Stomach (tissue), 9 donors: ENCODE results near the gene PRKG1. TPM values are rescaled to one million over a fixed set of nuclear protein-coding genes. Genes with fewer than 3 reads are reported as not detected.
A peak's percentile ranks its signal among the peaks of the same experiment; 100 is the strongest.

Experiments used
- DNase-seq, 2 donors: peaks; one replicate each; pipeline versions ENCODE4 v3.0.0 to v3.0.0-alpha.2; 2013 to 2019
- H3K27ac ChIP-seq, 5 donors: fragments of 200-600 bp in 4 of 5; sonication (generic) in 4 of 5; one replicate each; pipeline ENCODE4 v1.5.1; 2013 to 2019; ENCODE audit warnings: mild to moderate bottlenecking in 1 of 5, moderate library complexity in 1 of 5
- H3K27me3 ChIP-seq, 3 donors: fragments of 200-600 bp; sonication (generic); one replicate each; pipeline ENCODE4 v1.5.1; 2017 to 2019; ENCODE audit warnings: mixed run types in 1 of 3
- H3K36me3 ChIP-seq, 4 donors: fragments of 200-600 bp; sonication (generic); 1 replicate in 3 of 4; 2 replicates in 1 of 4; pipeline ENCODE4 v1.5.1; 2016 to 2019
- H3K4me1 ChIP-seq, 4 donors: fragments of 200-600 bp; sonication (generic); one replicate each; pipeline ENCODE4 v1.5.1; 2016 to 2019
- H3K4me3 ChIP-seq, 4 donors: fragments of 200-600 bp; sonication (generic) in 3 of 4; one replicate each; pipeline ENCODE4 v1.5.1; 2016 to 2019; ENCODE audit warnings: mild to moderate bottlenecking in 1 of 4
- H3K9me3 ChIP-seq, 4 donors: fragments of 200-600 bp; sonication (generic); one replicate each; pipeline ENCODE4 v1.5.1; 2016 to 2019
- CTCF ChIP-seq, 7 experiments: fragments of 450-650 bp in 4 of 7; fragments of 200-600 bp in 3 of 7; sonication (generic) in 3 of 7; IDR thresholded peaks; one replicate each; pipeline ENCODE4 v1.5.1; 2016 to 2019; ENCODE audit warnings: antibody characterized with exemption in 7 of 7, control low read depth in 2 of 7, mild to moderate bottlenecking in 1 of 7
- EP300 ChIP-seq: sonication (generic); formaldehyde crosslinking; IDR thresholded peaks from one replicate; pipeline ENCODE4 v1.6.1; 2017; ENCODE audit warnings: antibody characterized with exemption
- POLR2A ChIP-seq, 4 donors: fragments of 450-650 bp; IDR thresholded peaks; one replicate each; pipeline ENCODE4 v1.6.1; 2016; ENCODE audit warnings: antibody characterized with exemption in 4 of 4, control low read depth in 2 of 4, mild to moderate bottlenecking in 1 of 4, moderate library complexity in 1 of 4
- POLR2AphosphoS5 ChIP-seq, 3 donors: sonication (generic); formaldehyde crosslinking; IDR thresholded peaks; one replicate each; pipeline ENCODE4 v1.6.1; 2016; ENCODE audit warnings: antibody characterized with exemption in 3 of 3
- WGBS, 5 donors: extraction: QIAGEN DNeasy Blood & Tissue Kit in 3 of 5; methylation state at CpG; one replicate each; pipeline versions ENCODE4 v1.1.5 to v1.1.7; 2013 to 2018; 5-methylcytosine and 5-hydroxymethylcytosine counted together
- intact Hi-C: fragments of 100-400 bp; cut with DNase I; formaldehyde crosslinking; loops from one replicate; pipeline ENCODE4 v1.15.1; 2023; ENCODE audit warnings: low total_unique reads
- polyA plus RNA-seq, 3 donors: library from polyadenylated mRNA; stranded (reverse); fragments of 200-250 nt; gene quantifications; one replicate each; pipeline ENCODE4 v1.2.3, GENCODE V29; 2013
- total RNA-seq, 5 donors: library from RNA; depleted of rRNA; stranded (reverse); fragments of >200 nt; gene quantifications; one replicate each; pipeline versions ENCODE4 v1.1.0 to v1.2.3, GENCODE V29; 2014 to 2016
- donor health status: healthy with polysubstance abuse.
- donor health status: Bipolar disorder and iron deficiency.
- donor health status: healthy.

Gene PRKG1
- total and polyA plus RNA-seq, 8 donors = 1.5 to 89.2 (median 14.3) TPM

DNA sequence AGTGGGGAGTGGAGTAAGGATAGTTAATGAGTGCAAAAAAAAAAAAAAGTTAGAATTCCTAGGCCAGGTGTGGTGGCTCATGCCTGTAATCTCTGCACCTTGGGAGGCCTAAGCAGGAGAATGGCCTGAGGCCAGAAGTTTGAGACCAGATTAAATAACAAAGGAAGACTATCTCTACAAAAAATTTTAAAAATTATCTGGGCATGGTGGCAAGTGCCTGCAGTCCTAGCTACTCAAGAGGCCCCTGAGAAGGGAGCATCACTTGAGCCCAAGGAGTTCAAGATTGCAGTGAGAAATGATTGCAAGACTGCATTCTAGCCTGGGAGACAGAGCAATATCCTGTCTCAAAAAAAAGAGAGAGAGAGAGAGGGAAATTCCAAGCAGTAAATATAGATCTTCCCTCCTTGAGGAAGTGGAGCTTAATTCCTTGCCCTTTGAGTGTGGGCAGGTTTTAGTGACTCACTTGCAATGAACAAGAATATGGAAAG is 644.6 kb downstream of the PRKG1 start:
- intact Hi-C loops = no loop called here
- peaks cover 0 to 12% (median 3%) of the 10 kb centered on the region in 4 donors for H3K4me1 ChIP-seq

GRCh38 chr10:51724038-51724437 is 649.8 kb downstream of the PRKG1 start:
- Histone ChIP-seq H3K36me3 (no peaks in the 10 kb centered on the region), H3K9me3 (no peaks in the 10 kb centered on the region), H3K4me3 (no peak overlapping the region), H3K27ac (no peak overlapping the region), H3K4me1 (peaks cover 0 to 11% (median 0%) of the 10 kb centered on the region in 4 donors), H3K27me3 (no peaks in the 10 kb centered on the region)
- TF ChIP-seq POLR2A (IDR thresholded peaks at IDR 0.05) (no peak), CTCF (IDR thresholded peaks at IDR 0.05) (no peak), POLR2AphosphoS5 (IDR thresholded peaks at IDR 0.05) (no peak), EP300 (no peak)
- DNase-seq = no peak
- 25 to 54% (median 42%) methylated on average over 1 of the region's 1 CpG for WGBS, 5 donors
- intact Hi-C loops = no loop called here

More for the DNA sequence above, 644.6 kb downstream of the PRKG1 start:
- Histone ChIP-seq H3K36me3 (no peaks in the 10 kb centered on the region), H3K27me3 (no peaks in the 10 kb centered on the region), H3K9me3 (no peaks in the 10 kb centered on the region), H3K4me3 (no peak overlapping the region), H3K27ac (peak overlapping the region in 2 of 5 donors; percentile 45 to 62)
- peak in 1 of 3 donors; percentile 15 for TF ChIP-seq POLR2AphosphoS5 (IDR thresholded peaks at IDR 0.05)
- TF ChIP-seq CTCF (IDR thresholded peaks at IDR 0.05) = no peak
- DNase-seq = peak in 1 of 2 donors; percentile 12

GRCh38 chr10:51729822-51730555 is 655.7 kb downstream of the PRKG1 start:
- Histone ChIP-seq H3K4me3 (no peak overlapping the region), H3K9me3 (no peaks in the 10 kb centered on the region), H3K36me3 (no peaks in the 10 kb centered on the region), H3K27me3 (no peaks in the 10 kb centered on the region), H3K4me1 (peaks cover 0 to 16% (median 2%) of the 10 kb centered on the region in 4 donors), H3K27ac (no peak overlapping the region)
- WGBS, 5 donors = 47 to 75% (median 59%) methylated on average over 7 of the region's 7 CpGs
- no peak for TF ChIP-seq CTCF (IDR thresholded peaks at IDR 0.05)
- intact Hi-C loops = no loop called here
- DNase-seq = peak in 1 of 2 donors; percentile 69

DNA sequence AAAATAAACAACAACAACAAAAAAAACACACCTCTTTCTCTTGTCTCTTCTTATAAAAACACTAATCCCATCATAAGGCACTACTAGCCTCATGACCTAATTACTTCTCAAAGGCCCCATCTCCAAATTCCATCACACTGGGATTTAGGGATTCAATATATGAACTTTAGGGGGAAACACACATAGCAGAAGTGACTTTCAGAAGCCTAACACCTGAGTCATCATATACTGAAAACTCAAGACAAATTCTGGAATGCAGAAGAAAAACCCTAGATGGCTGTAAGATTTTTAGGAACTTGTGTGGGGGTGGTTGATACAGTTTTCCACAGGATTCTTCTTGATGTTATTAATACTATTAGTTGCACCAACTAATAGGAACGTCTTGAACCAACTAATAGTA is 658.8 kb downstream of the PRKG1 start:
- Histone ChIP-seq H3K9me3 (no peaks in the 10 kb centered on the region), H3K27ac (no peak overlapping the region), H3K4me3 (no peak overlapping the region), H3K27me3 (no peaks in the 10 kb centered on the region), H3K36me3 (no peaks in the 10 kb centered on the region), H3K4me1 (peaks cover 0 to 16% (median 2%) of the 10 kb centered on the region in 4 donors)
- 68 to 86% (median 80%) methylated on average over 1 of the region's 1 CpG for WGBS, 5 donors
- no peak for DNase-seq
- intact Hi-C loops = no loop called here
- TF ChIP-seq POLR2A (IDR thresholded peaks at IDR 0.05) (no peak), POLR2AphosphoS5 (IDR thresholded peaks at IDR 0.05) (no peak), CTCF (IDR thresholded peaks at IDR 0.05) (no peak), EP300 (no peak)
